GM12878 (cell line): Measurements from ENCODE around the gene SDF4. TPM values are rescaled to one million over a fixed set of nuclear protein-coding genes. Genes with fewer than 3 reads are reported as not detected.

ENCODE experiments used
- ATAC-seq: fragments of 200-7000 bp; cut with Tn5 transposase; 3 replicates; pipeline ENCODE4 v1.9.1; 2020; ENCODE audit warnings: mild to moderate bottlenecking, moderate library complexity
- BruUV-seq: library from RNA; stranded (reverse); fragments of 400-500 nt; replicated peaks from 2 replicates; lab custom pipeline; 2021; lab: Mats Ljungman, UMichigan
- CTCF ChIA-PET: fragments of 300-600 bp; sonication (Branson Sonifier 250); formaldehyde crosslinking; extraction: SDS; loops from one replicate; lab custom pipeline; 2021; ENCODE audit warnings: inconsistent platforms; lab: Yijun Ruan, JAX
- POLR2A ChIA-PET: fragments of 350-600 bp; formaldehyde crosslinking; extraction: SDS; loops from one replicate; lab custom pipeline; 2021; ENCODE audit warnings: inconsistent platforms; lab: Charles Lee
- RAD21 ChIA-PET: fragments of 300-600 bp; sonication (Branson Sonifier 250); formaldehyde crosslinking; loops from one replicate; lab custom pipeline; 2023; ENCODE audit warnings: antibody characterized with exemption; ENCODE audit not compliant: unreplicated experiment; lab: Charles Lee
- SMC1A ChIA-PET: fragments of 300-600 bp; sonication (Branson Sonifier 250); formaldehyde crosslinking; loops from one replicate; lab custom pipeline; 2023; ENCODE audit not compliant: unreplicated experiment, uncharacterized antibody; lab: Charles Lee
- DNase-seq: peaks from one replicate; pipeline ENCODE4 v3.0.0-alpha.2; 2011; ENCODE audit warnings: low read depth, low spot score
- FAIRE-seq: peaks from 3 replicates; lab custom pipeline; 2011; peaks lifted over from hg19 to GRCh38; lab: Jason Lieb, UNC
- H2AFZ ChIP-seq: 2 replicates; pipeline ENCODE4 v1.6.0; 2011; ENCODE audit warnings: low read depth, low read length, control low read depth; ENCODE audit not compliant: control insufficient read depth
- H3K27ac ChIP-seq: 2 replicates; pipeline ENCODE4 v1.5.1; 2011; ENCODE audit warnings: control low read depth; ENCODE audit not compliant: control insufficient read depth, insufficient read depth
- H3K27me3 ChIP-seq, 2 experiments: replicated peaks in 1 of 2; 2 replicates each; pipeline versions ENCODE4 v1.6.0 to v1.6.1; 2011; ENCODE audit warnings: low read length in 1 of 2; ENCODE audit not compliant: control insufficient read depth in 2 of 2, insufficient read depth in 2 of 2
- H3K36me3 ChIP-seq, 2 experiments: 2 replicates each; pipeline ENCODE4 v1.5.1; 2011; ENCODE audit warnings: low read length in 1 of 2; ENCODE audit not compliant: control insufficient read depth in 2 of 2, insufficient read depth in 2 of 2
- H3K4me1 ChIP-seq: 2 replicates; pipeline ENCODE4 v1.6.1; 2011; ENCODE audit warnings: mild to moderate bottlenecking, low read length, moderate library complexity, mixed read lengths; ENCODE audit not compliant: control insufficient read depth, insufficient read depth
- H3K4me2 ChIP-seq: 2 replicates; pipeline ENCODE4 v1.6.0; 2011; ENCODE audit warnings: control low read depth; ENCODE audit not compliant: control insufficient read depth, insufficient read depth
- H3K4me3 ChIP-seq: fragments of 200-600 bp; sonication (generic); 2 replicates; pipeline ENCODE4 v1.5.1; 2016
- H3K79me2 ChIP-seq: 2 replicates; pipeline ENCODE4 v1.6.0; 2011; ENCODE audit warnings: low read length; ENCODE audit not compliant: control insufficient read depth, insufficient read depth
- H3K9ac ChIP-seq: 2 replicates; pipeline ENCODE4 v1.8.0; 2011; ENCODE audit warnings: low read length, control low read depth, mixed read lengths; ENCODE audit not compliant: control insufficient read depth, insufficient read depth
- H3K9me3 ChIP-seq: replicated peaks from 3 replicates; pipeline ENCODE4 v1.5.1; 2011; ENCODE audit warnings: mild to moderate bottlenecking, low read length; ENCODE audit not compliant: control insufficient read depth, insufficient read depth
- H4K20me1 ChIP-seq: 2 replicates; pipeline ENCODE4 v1.6.0; 2011; ENCODE audit not compliant: control insufficient read depth, insufficient read depth
- KLF5 ChIP-seq: fragments of 450-650 bp; IDR thresholded peaks from 2 replicates; pipeline ENCODE4 v1.6.1; 2014; ENCODE audit warnings: mild to moderate bottlenecking; ENCODE audit not compliant: partially characterized antibody
- NFYB ChIP-seq: IDR thresholded peaks from 2 replicates; pipeline ENCODE4 v1.6.1; 2011; ENCODE audit warnings: low read depth, mild to moderate bottlenecking, low read length, improper control_type of control experiment, moderate library complexity; ENCODE audit not compliant: insufficient read depth
- SMAD5 ChIP-seq: IDR thresholded peaks from 2 replicates; pipeline ENCODE4 v1.6.1; 2016; ENCODE audit warnings: antibody characterized with exemption, low read depth
- WGBS: methylation state at CpG from one replicate; pipeline ENCODE4 v1.1.6; 2016; ENCODE audit warnings: low lambda C conversion rate; ENCODE audit not compliant: insufficient replicate concordance, insufficient coverage; ENCODE audit errors: missing lambda C conversion rate; 5-methylcytosine and 5-hydroxymethylcytosine counted together
- in situ Hi-C: fragments of 300-500 bp; cut with MboI; formaldehyde crosslinking; loops from 9 replicates; pipeline ENCODE4 v1.14.3; 2018; ENCODE audit warnings: mixed read lengths
- intact Hi-C: fragments of 100-400 bp; cut with micrococcal nuclease; formaldehyde crosslinking; loops from one replicate; pipeline ENCODE4 v1.14.2; 2022; ENCODE audit not compliant: unreplicated experiment
- polyA plus RNA-seq, 11 experiments: library from polyadenylated mRNA; depleted of rRNA in 4 of 11; unstranded in 6 of 11; stranded (reverse) in 5 of 11; fragments of >200 nt; fragmentation: Nextera tagmentation in 4 of 11; fragmentation: Illumina TruSeq in 1 of 11; extraction: Ambion mirVana in 4 of 11; extraction: Trizol in 1 of 11; gene quantifications; 1 replicate in 1 of 11; 2 replicates in 10 of 11; pipeline versions ENCODE4 v1.2.1 to v1.2.3, GENCODE V29; 2011 to 2016; ENCODE audit warnings: inconsistent platforms in 2 of 11, missing spikeins in 2 of 11, low read depth in 1 of 11
- total RNA-seq, 4 experiments: library from RNA; depleted of rRNA in 3 of 4; stranded (reverse); fragments of >200 nt in 3 of 4; fragmentation: Illumina TruSeq in 1 of 4; extraction: Trizol in 1 of 4; gene quantifications; 2 replicates each; pipeline versions ENCODE4 v1.2.1 to v1.2.3, GENCODE V29; 2013 to 2021
- TF ChIP-seq, protein P1 (sequence below): fragments of 450-650 bp; formaldehyde crosslinking; IDR thresholded peaks from 2 replicates; pipeline ENCODE4 v1.4.0; 2022; ENCODE audit warnings: mild to moderate bottlenecking, moderate library complexity

The SDF4 gene
- total and polyA plus RNA-seq, 10 of the 15 experiments (the other 5 are each of a cell fraction or from before 2014, with no cell fraction given), result 0.44 to 97.2 (median 40.2) TPM

DNA sequence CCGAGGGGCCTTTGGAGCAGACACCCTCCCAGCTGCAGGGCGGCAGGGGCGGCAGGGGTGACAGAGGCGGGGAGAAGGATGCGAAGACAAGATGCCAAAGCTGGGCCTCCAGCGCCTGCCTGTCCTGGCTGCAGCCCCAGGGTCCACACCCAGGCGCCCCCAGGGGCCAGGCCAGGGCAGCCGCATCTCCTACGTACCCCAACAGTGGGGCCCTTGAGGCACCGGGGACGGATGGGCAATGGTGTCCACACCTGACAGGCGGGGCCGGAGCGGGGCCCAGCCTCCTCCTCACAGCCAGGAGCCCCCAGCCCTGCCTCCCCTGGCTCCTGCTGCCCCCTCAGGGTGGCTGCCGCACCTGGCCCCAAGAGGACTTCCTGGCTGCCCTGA is 7.4 kb upstream of the SDF4 start:
- FAIRE-seq, result no peak

More for the DNA sequence above, 7.4 kb upstream of the SDF4 start:
- intact Hi-C loops (no loop called here), in situ Hi-C loops (no loop called here)
- Histone ChIP-seq H2AFZ (no peak overlapping the region), H3K4me2 (no peak overlapping the region), H4K20me1 (no peaks in the 10 kb centered on the region), H3K27me3 (no peaks in the 10 kb centered on the region), H3K9ac (no peak overlapping the region), H3K4me1 (no peaks in the 10 kb centered on the region), H3K27ac (no peak overlapping the region), H3K36me3 (no peaks in the 10 kb centered on the region), H3K79me2 (no peaks in the 10 kb centered on the region), H3K9me3 (no peaks in the 10 kb centered on the region; the same call in 2 of the 3 replicates), H3K4me3 (no peak overlapping the region)
- ChIA-PET SMC1A (no interaction called here), RAD21 (no interaction called here), POLR2A (interaction anchor here (0.9 kb wide), 1 partner anchor 11 kb away, joined by 3 read pairs; no protein-coding TSS in a partner anchor), CTCF (interaction anchor here (1.4 kb wide), 1 partner anchor 117 kb away, joined by 4 read pairs; no protein-coding TSS in a partner anchor)
- TF ChIP-seq, protein P1, sequence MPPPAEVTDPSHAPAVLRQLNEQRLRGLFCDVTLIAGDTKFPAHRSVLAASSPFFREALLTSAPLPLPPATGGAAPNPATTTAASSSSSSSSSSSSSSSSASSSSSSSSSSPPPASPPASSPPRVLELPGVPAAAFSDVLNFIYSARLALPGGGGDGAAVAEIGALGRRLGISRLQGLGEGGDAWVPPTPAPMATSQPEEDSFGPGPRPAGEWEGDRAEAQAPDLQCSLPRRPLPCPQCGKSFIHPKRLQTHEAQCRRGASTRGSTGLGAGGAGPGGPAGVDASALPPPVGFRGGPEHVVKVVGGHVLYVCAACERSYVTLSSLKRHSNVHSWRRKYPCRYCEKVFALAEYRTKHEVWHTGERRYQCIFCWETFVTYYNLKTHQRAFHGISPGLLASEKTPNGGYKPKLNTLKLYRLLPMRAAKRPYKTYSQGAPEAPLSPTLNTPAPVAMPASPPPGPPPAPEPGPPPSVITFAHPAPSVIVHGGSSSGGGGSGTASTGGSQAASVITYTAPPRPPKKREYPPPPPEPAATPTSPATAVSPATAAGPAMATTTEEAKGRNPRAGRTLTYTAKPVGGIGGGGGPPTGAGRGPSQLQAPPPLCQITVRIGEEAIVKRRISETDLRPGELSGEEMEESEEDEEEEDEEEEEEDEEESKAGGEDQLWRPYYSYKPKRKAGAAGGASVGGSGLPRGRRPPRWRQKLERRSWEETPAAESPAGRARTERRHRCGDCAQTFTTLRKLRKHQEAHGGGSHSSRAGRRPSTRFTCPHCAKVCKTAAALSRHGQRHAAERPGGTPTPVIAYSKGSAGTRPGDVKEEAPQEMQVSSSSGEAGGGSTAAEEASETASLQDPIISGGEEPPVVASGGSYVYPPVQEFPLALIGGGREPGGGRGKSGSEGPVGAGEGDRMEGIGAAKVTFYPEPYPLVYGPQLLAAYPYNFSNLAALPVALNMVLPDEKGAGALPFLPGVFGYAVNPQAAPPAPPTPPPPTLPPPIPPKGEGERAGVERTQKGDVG (CRISPR knock-in tag), result no peak
- TF ChIP-seq NFYB (no peak), KLF5 (no peak), SMAD5 (no peak)
- BruUV-seq, result no TSS peak
- WGBS, result 37% methylated on average over 15 of the region's 15 CpGs
- DNase-seq (no peak), ATAC-seq (no peak)
